Glutamatergic neuron (in vitro differentiated cells): ENCODE results near the gene ZNF837. TPM values are rescaled to one million over a fixed set of nuclear protein-coding genes. Genes with fewer than 3 reads are reported as not detected.
A peak's percentile ranks its signal among the peaks of the same experiment; 100 is the strongest.

Experiments used
- DNase-seq: peaks from one replicate; pipeline ENCODE4 v3.0.0; 2022
- H3K27ac Mint-ChIP-seq: one replicate; pipeline ENCODE4 v1.8.0; 2020; ENCODE audit warnings: mild to moderate bottlenecking, mixed read lengths, inconsistent platforms; ENCODE audit not compliant: unreplicated experiment
- H3K27me3 Mint-ChIP-seq: one replicate; pipeline ENCODE4 v1.8.0; 2020; ENCODE audit warnings: mild to moderate bottlenecking, moderate library complexity, mixed read lengths, inconsistent platforms; ENCODE audit not compliant: unreplicated experiment
- H3K36me3 Mint-ChIP-seq: one replicate; pipeline ENCODE4 v1.8.0; 2020; ENCODE audit warnings: mild to moderate bottlenecking, mixed read lengths, inconsistent platforms; ENCODE audit not compliant: unreplicated experiment
- H3K4me1 Mint-ChIP-seq: one replicate; pipeline ENCODE4 v1.8.0; 2020; ENCODE audit warnings: mild to moderate bottlenecking, low read depth, mixed read lengths, inconsistent platforms; ENCODE audit not compliant: unreplicated experiment
- H3K4me3 Mint-ChIP-seq: one replicate; pipeline ENCODE4 v1.8.0; 2020; ENCODE audit warnings: mild to moderate bottlenecking, mixed read lengths, inconsistent platforms; ENCODE audit not compliant: unreplicated experiment
- H3K9me3 Mint-ChIP-seq: one replicate; pipeline ENCODE4 v1.8.0; 2020; ENCODE audit warnings: mild to moderate bottlenecking, moderate library complexity, mixed read lengths, inconsistent platforms; ENCODE audit not compliant: unreplicated experiment
- CTCF ChIP-seq: fragments of 200-600 bp; sonication (generic); IDR thresholded peaks from one replicate; pipeline ENCODE4 v1.5.0; 2021; ENCODE audit not compliant: partially characterized antibody, unreplicated experiment
- total RNA-seq: library from RNA; stranded (reverse); fragmentation: NEBNext Ultra II Directional; extraction: Animal tissue kit (Norgen Biotek cat#: 25700); gene quantifications from one replicate; pipeline ENCODE4 v1.2.1, GENCODE V29; 2021; ENCODE audit not compliant: unreplicated experiment

The ZNF837 gene
- total RNA-seq, 1 donor from 2014 or later, result 2.0 TPM

GRCh38 chr19:58352760-58353671, 27.8 kb downstream of the ZNF837 start, which contains the start of gene A1BG:
Gene A1BG, minus strand, starts transcription at chr19:58353492. Its CDS starts 55 bp downstream, at chr19:58353437.
- Mint-ChIP-seq H3K4me1 (peaks cover 3% of the 10 kb centered on the region), H3K4me3 (peak within 1 kb of the TSS; percentile 49)

GRCh38 chr19:58351990-58352755, 28.7 kb downstream of the ZNF837 start:
- Mint-ChIP-seq H3K27me3 (peaks cover 6% of the 10 kb centered on the region), H3K36me3 (peaks cover 5% of the 10 kb centered on the region), H3K4me1 (peaks cover 3% of the 10 kb centered on the region), H3K4me3 (peak overlapping the region; percentile 49), H3K27ac (no peak overlapping the region), H3K9me3 (peaks cover 15% of the 10 kb centered on the region)
- no peak for DNase-seq
- TF ChIP-seq CTCF, result no peak

More at GRCh38 chr19:58352760-58353671, 27.8 kb downstream of the ZNF837 start, which contains the start of gene A1BG:
- Mint-ChIP-seq H3K27me3 (peaks cover 4% of the 10 kb centered on the region), H3K27ac (no peak within 1 kb of the TSS), H3K36me3 (peaks cover 5% of the 10 kb centered on the region), H3K9me3 (peaks cover 14% of the 10 kb centered on the region)
- DNase-seq, result no peak
- no peak for TF ChIP-seq CTCF

DNA sequence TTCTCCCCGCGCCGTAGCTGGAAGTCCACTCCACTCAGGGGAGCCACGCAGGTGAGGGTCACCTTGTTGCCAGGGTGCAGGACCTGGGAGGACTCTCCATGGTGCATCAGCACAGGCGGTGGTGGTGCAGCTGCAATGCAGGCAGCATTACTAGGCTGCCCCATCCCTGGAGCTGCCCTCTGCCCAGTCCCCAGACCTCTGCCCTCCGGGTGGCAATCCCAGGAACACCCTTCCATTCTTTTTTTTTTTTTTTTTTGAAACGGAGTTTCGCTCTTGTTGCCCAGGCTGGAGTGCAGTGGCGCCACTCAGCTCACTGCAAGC, 29.3 kb downstream of the ZNF837 start:
- Mint-ChIP-seq H3K36me3 (peaks cover 5% of the 10 kb centered on the region), H3K9me3 (peaks cover 19% of the 10 kb centered on the region), H3K4me1 (peaks cover 3% of the 10 kb centered on the region), H3K27ac (no peak overlapping the region), H3K27me3 (peaks cover 6% of the 10 kb centered on the region), H3K4me3 (no peak overlapping the region)
- no peak for DNase-seq
- TF ChIP-seq CTCF, result no peak

DNA sequence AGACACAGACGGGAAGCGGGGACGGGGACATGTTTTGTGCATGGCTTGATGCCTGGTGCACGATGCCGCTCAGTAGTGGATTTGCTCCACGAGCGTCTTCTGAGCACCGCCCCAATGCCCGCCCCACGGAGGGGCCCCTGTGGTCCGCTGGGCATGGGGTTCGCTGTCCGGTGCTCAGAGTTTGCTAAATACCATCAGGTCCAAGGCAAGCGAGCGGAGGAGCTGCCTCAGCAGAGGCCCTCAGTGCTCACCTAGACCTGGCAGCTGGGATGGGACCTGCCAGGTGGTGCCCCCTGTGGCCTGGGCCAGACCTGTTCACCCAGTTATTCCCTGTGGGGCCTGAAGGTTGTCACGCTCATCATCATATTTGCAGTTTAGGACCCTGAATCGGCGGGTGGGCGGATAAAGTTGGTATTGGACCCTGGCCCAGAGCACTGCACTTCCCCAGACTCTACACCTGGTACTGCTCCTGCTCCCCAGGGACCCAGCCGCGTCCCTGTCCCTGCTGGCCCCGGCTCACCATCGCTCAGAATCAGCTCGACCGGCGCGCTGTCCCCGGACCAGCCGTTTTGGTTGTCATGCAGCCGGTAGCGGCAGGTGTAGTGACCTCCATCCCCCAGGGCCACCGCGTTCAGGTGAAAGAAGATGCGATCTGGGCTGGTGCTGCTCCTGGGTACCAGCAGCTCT, 29.8 kb downstream of the ZNF837 start:
- TF ChIP-seq CTCF, result no peak

More for the DNA sequence above, 29.8 kb downstream of the ZNF837 start:
- Mint-ChIP-seq H3K9me3 (peaks cover 19% of the 10 kb centered on the region), H3K27ac (no peak overlapping the region), H3K4me1 (peaks cover 3% of the 10 kb centered on the region), H3K36me3 (peaks cover 5% of the 10 kb centered on the region), H3K27me3 (peaks cover 6% of the 10 kb centered on the region), H3K4me3 (no peak overlapping the region)
- no peak for DNase-seq
